HEK293 (cell line): ENCODE results near the gene KLHL17.
A peak's percentile ranks its signal among the peaks of the same experiment; 100 is the strongest.

Experiments
- BCL11B ChIP-seq: fragments of 450-650 bp; formaldehyde crosslinking; IDR thresholded peaks from 2 replicates; pipeline ENCODE4 v1.5.1; 2016; ENCODE audit warnings: low read depth, missing biosample characterization, missing genetic modification characterization
- HOXC10 ChIP-seq: sonication (generic); formaldehyde crosslinking; IDR thresholded peaks from 2 replicates; pipeline ENCODE4 v1.8.1; 2023; ENCODE audit warnings: mild to moderate bottlenecking, missing genetic modification reagents
- KLF10 ChIP-seq: fragments of 450-650 bp; IDR thresholded peaks from 2 replicates; pipeline ENCODE4 v1.5.1; 2018; ENCODE audit warnings: missing biosample characterization, mild to moderate bottlenecking, missing genetic modification characterization
- MYNN ChIP-seq: fragments of 450-650 bp; formaldehyde crosslinking; IDR thresholded peaks from 2 replicates; pipeline ENCODE4 v1.5.1; 2016; ENCODE audit warnings: missing biosample characterization, missing genetic modification characterization, borderline replicate concordance
- RBAK ChIP-seq: fragments of 450-650 bp; formaldehyde crosslinking; IDR thresholded peaks from 2 replicates; pipeline ENCODE4 v1.5.1; 2016; ENCODE audit warnings: missing biosample characterization, missing genetic modification characterization
- SCRT1 ChIP-seq: fragments of 450-650 bp; formaldehyde crosslinking; IDR thresholded peaks from 2 replicates; pipeline ENCODE4 v1.5.1; 2016; ENCODE audit warnings: missing biosample characterization, missing genetic modification characterization, borderline replicate concordance
- SP2 ChIP-seq: fragments of 450-650 bp; formaldehyde crosslinking; IDR thresholded peaks from 2 replicates; pipeline ENCODE4 v1.5.1; 2016; ENCODE audit warnings: missing biosample characterization, missing genetic modification characterization
- SP3 ChIP-seq: fragments of 450-650 bp; formaldehyde crosslinking; IDR thresholded peaks from 2 replicates; pipeline ENCODE4 v1.5.1; 2016; ENCODE audit warnings: missing biosample characterization, missing genetic modification characterization
- ZFHX2 ChIP-seq: fragments of 450-650 bp; formaldehyde crosslinking; conservative IDR thresholded peaks from 2 replicates; pipeline ENCODE4 v1.5.1; 2016; ENCODE audit warnings: missing biosample characterization, missing genetic modification characterization
- ZFP37 ChIP-seq: fragments of 450-650 bp; formaldehyde crosslinking; IDR thresholded peaks from 2 replicates; pipeline ENCODE4 v1.5.1; 2016; ENCODE audit warnings: missing biosample characterization, missing genetic modification characterization
- ZNF132 ChIP-seq: fragments of 450-650 bp; formaldehyde crosslinking; IDR thresholded peaks from 2 replicates; pipeline ENCODE4 v1.5.1; 2017; ENCODE audit warnings: missing biosample characterization, missing genetic modification characterization, borderline replicate concordance
- ZNF175 ChIP-seq: fragments of 450-650 bp; formaldehyde crosslinking; IDR thresholded peaks from 2 replicates; pipeline ENCODE4 v1.5.1; 2016; ENCODE audit warnings: missing biosample characterization, missing genetic modification characterization
- ZNF248 ChIP-seq: fragments of 450-650 bp; formaldehyde crosslinking; IDR thresholded peaks from 2 replicates; pipeline ENCODE4 v1.5.1; 2017; ENCODE audit warnings: missing biosample characterization, missing genetic modification characterization
- ZNF292 ChIP-seq: fragments of 450-650 bp; formaldehyde crosslinking; IDR thresholded peaks from 2 replicates; pipeline ENCODE4 v1.5.1; 2016; ENCODE audit warnings: low read depth, missing biosample characterization, missing genetic modification characterization, borderline replicate concordance
- ZNF391 ChIP-seq: fragments of 450-650 bp; formaldehyde crosslinking; IDR thresholded peaks from 2 replicates; pipeline ENCODE4 v1.5.1; 2016; ENCODE audit warnings: low read depth, missing biosample characterization, missing genetic modification characterization, borderline replicate concordance
- ZNF544 ChIP-seq: fragments of 450-650 bp; formaldehyde crosslinking; IDR thresholded peaks from 2 replicates; pipeline ENCODE4 v1.5.0; 2017; ENCODE audit warnings: missing biosample characterization, missing genetic modification characterization
- ZNF558 ChIP-seq: fragments of 450-650 bp; formaldehyde crosslinking; IDR thresholded peaks from 2 replicates; pipeline ENCODE4 v1.5.1; 2016; ENCODE audit warnings: missing biosample characterization, missing genetic modification characterization
- ZNF585B ChIP-seq: fragments of 450-650 bp; formaldehyde crosslinking; IDR thresholded peaks from 2 replicates; pipeline ENCODE4 v1.5.1; 2016; ENCODE audit warnings: missing biosample characterization, missing genetic modification characterization
- ZNF610 ChIP-seq: fragments of 450-650 bp; formaldehyde crosslinking; IDR thresholded peaks from 2 replicates; pipeline ENCODE4 v1.5.1; 2016; ENCODE audit warnings: missing biosample characterization, missing genetic modification characterization, borderline replicate concordance
- ZNF624 ChIP-seq: fragments of 450-650 bp; formaldehyde crosslinking; IDR thresholded peaks from 2 replicates; pipeline ENCODE4 v1.5.1; 2017; ENCODE audit warnings: missing biosample characterization, missing genetic modification characterization
- ZNF658 ChIP-seq: fragments of 450-650 bp; formaldehyde crosslinking; IDR thresholded peaks from 2 replicates; pipeline ENCODE4; 2016; ENCODE audit warnings: missing biosample characterization, missing genetic modification characterization
- ZNF768 ChIP-seq: fragments of 450-650 bp; formaldehyde crosslinking; IDR thresholded peaks from 2 replicates; pipeline ENCODE4 v1.5.1; 2018; ENCODE audit warnings: missing biosample characterization, mild to moderate bottlenecking, missing genetic modification characterization
- ZNF776 ChIP-seq: fragments of 450-650 bp; formaldehyde crosslinking; IDR thresholded peaks from 2 replicates; pipeline ENCODE4 v1.5.0; 2017; ENCODE audit warnings: missing biosample characterization, missing genetic modification characterization, borderline replicate concordance
- ZNF792 ChIP-seq: fragments of 450-650 bp; formaldehyde crosslinking; IDR thresholded peaks from 2 replicates; pipeline ENCODE4 v1.5.1; 2016; ENCODE audit warnings: missing biosample characterization, missing genetic modification characterization
- TF ChIP-seq, protein P1 (sequence below): fragments of 450-650 bp; formaldehyde crosslinking; IDR thresholded peaks from 2 replicates; pipeline ENCODE4 v1.5.1; 2016; ENCODE audit warnings: missing biosample characterization, missing genetic modification characterization
- TF ChIP-seq, protein P2 (sequence below): fragments of 450-650 bp; formaldehyde crosslinking; IDR thresholded peaks from 2 replicates; pipeline ENCODE4 v1.5.1; 2016; ENCODE audit warnings: missing biosample characterization, missing genetic modification characterization
- TF ChIP-seq, protein P3 (sequence below): fragments of 450-650 bp; formaldehyde crosslinking; IDR thresholded peaks from 2 replicates; pipeline ENCODE4 v1.5.1; 2017; ENCODE audit warnings: missing biosample characterization, missing genetic modification characterization
- TF ChIP-seq, protein P4 (sequence below): fragments of 450-650 bp; formaldehyde crosslinking; IDR thresholded peaks from 2 replicates; pipeline ENCODE4 v1.5.1; 2016; ENCODE audit warnings: missing biosample characterization, missing genetic modification characterization, low read depth
- TF ChIP-seq, protein P5 (sequence below): fragments of 450-650 bp; formaldehyde crosslinking; IDR thresholded peaks from 2 replicates; pipeline ENCODE4 v1.5.0; 2017; ENCODE audit warnings: missing biosample characterization, missing genetic modification characterization, borderline replicate concordance

KLHL17 gene

DNA sequence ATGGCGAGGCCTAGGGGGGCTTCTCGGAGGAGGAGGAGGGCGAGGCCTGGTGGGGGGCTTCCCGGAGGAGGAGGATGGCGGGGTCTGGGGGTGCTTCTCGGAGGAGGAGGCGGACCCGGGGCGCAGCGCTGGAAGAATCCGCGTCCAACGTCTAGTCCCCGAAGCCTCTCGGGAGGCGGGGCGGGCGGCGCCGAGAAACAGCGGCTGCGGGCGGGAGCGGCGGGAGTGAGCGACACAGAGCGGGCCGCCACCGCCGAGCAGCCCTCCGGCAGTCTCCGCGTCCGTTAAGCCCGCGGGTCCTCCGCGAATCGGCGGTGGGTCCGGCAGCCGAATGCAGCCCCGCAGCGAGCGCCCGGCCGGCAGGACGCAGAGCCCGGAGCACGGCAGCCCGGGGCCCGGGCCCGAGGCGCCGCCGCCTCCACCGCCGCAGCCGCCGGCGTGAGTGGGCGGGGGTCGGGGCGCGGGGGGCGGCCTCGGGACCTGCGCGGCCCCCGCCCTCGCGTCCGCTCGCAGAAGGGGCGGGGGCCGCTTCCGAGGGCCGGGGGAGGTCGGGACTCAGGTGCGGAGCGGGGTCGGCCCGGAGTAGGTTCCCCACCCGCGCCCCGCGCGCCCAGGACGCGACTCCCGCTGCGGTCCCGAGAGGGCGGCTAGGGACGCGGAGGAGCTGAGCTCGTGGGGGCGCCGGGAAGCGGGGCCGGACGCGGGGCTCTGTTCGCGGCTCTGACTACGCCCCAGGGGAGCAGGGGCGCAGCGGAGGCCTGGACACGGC lies at the start of gene KLHL17 (continued):
- no peak for TF ChIP-seq ZNF292
- TF ChIP-seq, protein P1, sequence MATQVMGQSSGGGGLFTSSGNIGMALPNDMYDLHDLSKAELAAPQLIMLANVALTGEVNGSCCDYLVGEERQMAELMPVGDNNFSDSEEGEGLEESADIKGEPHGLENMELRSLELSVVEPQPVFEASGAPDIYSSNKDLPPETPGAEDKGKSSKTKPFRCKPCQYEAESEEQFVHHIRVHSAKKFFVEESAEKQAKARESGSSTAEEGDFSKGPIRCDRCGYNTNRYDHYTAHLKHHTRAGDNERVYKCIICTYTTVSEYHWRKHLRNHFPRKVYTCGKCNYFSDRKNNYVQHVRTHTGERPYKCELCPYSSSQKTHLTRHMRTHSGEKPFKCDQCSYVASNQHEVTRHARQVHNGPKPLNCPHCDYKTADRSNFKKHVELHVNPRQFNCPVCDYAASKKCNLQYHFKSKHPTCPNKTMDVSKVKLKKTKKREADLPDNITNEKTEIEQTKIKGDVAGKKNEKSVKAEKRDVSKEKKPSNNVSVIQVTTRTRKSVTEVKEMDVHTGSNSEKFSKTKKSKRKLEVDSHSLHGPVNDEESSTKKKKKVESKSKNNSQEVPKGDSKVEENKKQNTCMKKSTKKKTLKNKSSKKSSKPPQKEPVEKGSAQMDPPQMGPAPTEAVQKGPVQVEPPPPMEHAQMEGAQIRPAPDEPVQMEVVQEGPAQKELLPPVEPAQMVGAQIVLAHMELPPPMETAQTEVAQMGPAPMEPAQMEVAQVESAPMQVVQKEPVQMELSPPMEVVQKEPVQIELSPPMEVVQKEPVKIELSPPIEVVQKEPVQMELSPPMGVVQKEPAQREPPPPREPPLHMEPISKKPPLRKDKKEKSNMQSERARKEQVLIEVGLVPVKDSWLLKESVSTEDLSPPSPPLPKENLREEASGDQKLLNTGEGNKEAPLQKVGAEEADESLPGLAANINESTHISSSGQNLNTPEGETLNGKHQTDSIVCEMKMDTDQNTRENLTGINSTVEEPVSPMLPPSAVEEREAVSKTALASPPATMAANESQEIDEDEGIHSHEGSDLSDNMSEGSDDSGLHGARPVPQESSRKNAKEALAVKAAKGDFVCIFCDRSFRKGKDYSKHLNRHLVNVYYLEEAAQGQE (tag by site-specific recombination), result no peak
- TF ChIP-seq ZNF175 (tag by site-specific recombination), result no peak
- no peak for TF ChIP-seq ZNF624 (tag by site-specific recombination)
- TF ChIP-seq ZNF585B (tag by site-specific recombination), result no peak
- TF ChIP-seq ZNF768 (tag by site-specific recombination), result peak; percentile 91; the same call in 1 of the 2 replicates
- no peak for TF ChIP-seq HOXC10 (CRISPR knock-in tag)
- no peak for TF ChIP-seq BCL11B (tag by site-specific recombination)
- no peak for TF ChIP-seq ZNF132
- TF ChIP-seq ZNF792 (tag by site-specific recombination), result no peak
- no peak for TF ChIP-seq MYNN
- TF ChIP-seq SCRT1 (tag by site-specific recombination), result no peak
- TF ChIP-seq ZFP37 (tag by site-specific recombination), result no peak
- no peak for TF ChIP-seq ZNF776
- TF ChIP-seq ZNF544, result no peak
- TF ChIP-seq SP3 (tag by site-specific recombination), result peak; percentile 38; the same call in 1 of the 2 replicates
- TF ChIP-seq RBAK (tag by site-specific recombination), result no peak
- TF ChIP-seq, protein P2, sequence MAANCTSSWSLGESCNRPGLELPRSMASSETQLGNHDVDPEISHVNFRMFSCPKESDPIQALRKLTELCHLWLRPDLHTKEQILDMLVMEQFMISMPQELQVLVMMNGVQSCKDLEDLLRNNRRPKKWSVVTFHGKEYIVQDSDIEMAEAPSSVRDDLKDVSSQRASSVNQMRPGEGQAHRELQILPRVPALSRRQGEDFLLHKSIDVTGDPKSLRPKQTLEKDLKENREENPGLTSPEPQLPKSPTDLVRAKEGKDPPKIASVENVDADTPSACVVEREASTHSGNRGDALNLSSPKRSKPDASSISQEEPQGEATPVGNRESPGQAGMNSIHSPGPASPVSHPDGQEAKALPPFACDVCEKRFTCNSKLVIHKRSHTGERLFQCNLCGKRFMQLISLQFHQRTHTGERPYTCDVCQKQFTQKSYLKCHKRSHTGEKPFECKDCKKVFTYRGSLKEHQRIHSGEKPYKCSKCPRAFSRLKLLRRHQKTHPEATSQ (tag by site-specific recombination), result no peak
- TF ChIP-seq ZNF248, result no peak
- no peak for TF ChIP-seq ZFHX2
- peak; percentile 40; the same call in 1 of the 2 replicates for TF ChIP-seq SP2 (tag by site-specific recombination)
- peak; percentile 86; the same call in 1 of the 2 replicates for TF ChIP-seq ZNF610 (tag by site-specific recombination)
- TF ChIP-seq KLF10, result peak; percentile 55; the same call in 1 of the 2 replicates
- no peak for TF ChIP-seq ZNF658
- TF ChIP-seq, protein P3, sequence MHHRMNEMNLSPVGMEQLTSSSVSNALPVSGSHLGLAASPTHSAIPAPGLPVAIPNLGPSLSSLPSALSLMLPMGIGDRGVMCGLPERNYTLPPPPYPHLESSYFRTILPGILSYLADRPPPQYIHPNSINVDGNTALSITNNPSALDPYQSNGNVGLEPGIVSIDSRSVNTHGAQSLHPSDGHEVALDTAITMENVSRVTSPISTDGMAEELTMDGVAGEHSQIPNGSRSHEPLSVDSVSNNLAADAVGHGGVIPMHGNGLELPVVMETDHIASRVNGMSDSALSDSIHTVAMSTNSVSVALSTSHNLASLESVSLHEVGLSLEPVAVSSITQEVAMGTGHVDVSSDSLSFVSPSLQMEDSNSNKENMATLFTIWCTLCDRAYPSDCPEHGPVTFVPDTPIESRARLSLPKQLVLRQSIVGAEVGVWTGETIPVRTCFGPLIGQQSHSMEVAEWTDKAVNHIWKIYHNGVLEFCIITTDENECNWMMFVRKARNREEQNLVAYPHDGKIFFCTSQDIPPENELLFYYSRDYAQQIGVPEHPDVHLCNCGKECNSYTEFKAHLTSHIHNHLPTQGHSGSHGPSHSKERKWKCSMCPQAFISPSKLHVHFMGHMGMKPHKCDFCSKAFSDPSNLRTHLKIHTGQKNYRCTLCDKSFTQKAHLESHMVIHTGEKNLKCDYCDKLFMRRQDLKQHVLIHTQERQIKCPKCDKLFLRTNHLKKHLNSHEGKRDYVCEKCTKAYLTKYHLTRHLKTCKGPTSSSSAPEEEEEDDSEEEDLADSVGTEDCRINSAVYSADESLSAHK (tag by site-specific recombination), result peak; percentile 19; the same call in 1 of the 2 replicates
- TF ChIP-seq, protein P4, sequence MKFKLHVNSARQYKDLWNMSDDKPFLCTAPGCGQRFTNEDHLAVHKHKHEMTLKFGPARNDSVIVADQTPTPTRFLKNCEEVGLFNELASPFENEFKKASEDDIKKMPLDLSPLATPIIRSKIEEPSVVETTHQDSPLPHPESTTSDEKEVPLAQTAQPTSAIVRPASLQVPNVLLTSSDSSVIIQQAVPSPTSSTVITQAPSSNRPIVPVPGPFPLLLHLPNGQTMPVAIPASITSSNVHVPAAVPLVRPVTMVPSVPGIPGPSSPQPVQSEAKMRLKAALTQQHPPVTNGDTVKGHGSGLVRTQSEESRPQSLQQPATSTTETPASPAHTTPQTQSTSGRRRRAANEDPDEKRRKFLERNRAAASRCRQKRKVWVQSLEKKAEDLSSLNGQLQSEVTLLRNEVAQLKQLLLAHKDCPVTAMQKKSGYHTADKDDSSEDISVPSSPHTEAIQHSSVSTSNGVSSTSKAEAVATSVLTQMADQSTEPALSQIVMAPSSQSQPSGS (tag by site-specific recombination), result no peak
- no peak for TF ChIP-seq ZNF558 (tag by site-specific recombination)
- TF ChIP-seq, protein P5, sequence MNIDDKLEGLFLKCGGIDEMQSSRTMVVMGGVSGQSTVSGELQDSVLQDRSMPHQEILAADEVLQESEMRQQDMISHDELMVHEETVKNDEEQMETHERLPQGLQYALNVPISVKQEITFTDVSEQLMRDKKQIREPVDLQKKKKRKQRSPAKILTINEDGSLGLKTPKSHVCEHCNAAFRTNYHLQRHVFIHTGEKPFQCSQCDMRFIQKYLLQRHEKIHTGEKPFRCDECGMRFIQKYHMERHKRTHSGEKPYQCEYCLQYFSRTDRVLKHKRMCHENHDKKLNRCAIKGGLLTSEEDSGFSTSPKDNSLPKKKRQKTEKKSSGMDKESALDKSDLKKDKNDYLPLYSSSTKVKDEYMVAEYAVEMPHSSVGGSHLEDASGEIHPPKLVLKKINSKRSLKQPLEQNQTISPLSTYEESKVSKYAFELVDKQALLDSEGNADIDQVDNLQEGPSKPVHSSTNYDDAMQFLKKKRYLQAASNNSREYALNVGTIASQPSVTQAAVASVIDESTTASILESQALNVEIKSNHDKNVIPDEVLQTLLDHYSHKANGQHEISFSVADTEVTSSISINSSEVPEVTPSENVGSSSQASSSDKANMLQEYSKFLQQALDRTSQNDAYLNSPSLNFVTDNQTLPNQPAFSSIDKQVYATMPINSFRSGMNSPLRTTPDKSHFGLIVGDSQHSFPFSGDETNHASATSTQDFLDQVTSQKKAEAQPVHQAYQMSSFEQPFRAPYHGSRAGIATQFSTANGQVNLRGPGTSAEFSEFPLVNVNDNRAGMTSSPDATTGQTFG (tag by site-specific recombination), result no peak
- TF ChIP-seq ZNF391 (tag by site-specific recombination), result peak; percentile 57; the same call in 1 of the 2 replicates
